HL-60 (cell line): ENCODE data around the gene WWOX.

Experiments used
- DNase-seq, 2 experiments: peaks; one replicate each; pipeline ENCODE4 v3.0.0-alpha.2; 2010 to 2020; ENCODE audit warnings: low read depth in 1 of 2, low spot score in 1 of 2
- H3K27ac ChIP-seq: fragments of 250-450 bp; sonication (Bioruptor Pico); replicated peaks from 2 replicates; pipeline ENCODE4 v1.5.1; 2020; ENCODE audit warnings: mild to moderate bottlenecking, moderate library complexity
- H3K27me3 ChIP-seq: fragments of 250-450 bp; sonication (Bioruptor Pico); 2 replicates; pipeline ENCODE4 v1.5.1; 2021; ENCODE audit warnings: mild to moderate bottlenecking, moderate library complexity; ENCODE audit not compliant: insufficient read depth, poor library complexity, severe bottlenecking
- H3K4me3 ChIP-seq: replicated peaks from 2 replicates; pipeline ENCODE4 v1.5.1; 2011; ENCODE audit warnings: mild to moderate bottlenecking, control low read depth, low read length; ENCODE audit not compliant: insufficient read depth
- CTCF ChIP-seq: IDR thresholded peaks from one replicate; pipeline ENCODE4 v1.5.1; 2011; ENCODE audit warnings: low read length, control low read depth, inconsistent platforms; ENCODE audit not compliant: insufficient read depth
- GABPA ChIP-seq: IDR thresholded peaks from 2 replicates; pipeline ENCODE4 v1.6.1; 2012; ENCODE audit warnings: low read depth
- POLR2AphosphoS5 ChIP-seq: IDR thresholded peaks from 2 replicates; pipeline ENCODE4 v1.6.1; 2012; ENCODE audit warnings: low read depth
- REST ChIP-seq: IDR thresholded peaks from 2 replicates; pipeline ENCODE4 v1.6.1; 2012; ENCODE audit warnings: low read depth; ENCODE audit not compliant: insufficient replicate concordance
- SPI1 ChIP-seq: IDR thresholded peaks from 2 replicates; pipeline ENCODE4 v1.6.1; 2012; ENCODE audit warnings: low read depth, mild to moderate bottlenecking, borderline replicate concordance

The WWOX gene

DNA sequence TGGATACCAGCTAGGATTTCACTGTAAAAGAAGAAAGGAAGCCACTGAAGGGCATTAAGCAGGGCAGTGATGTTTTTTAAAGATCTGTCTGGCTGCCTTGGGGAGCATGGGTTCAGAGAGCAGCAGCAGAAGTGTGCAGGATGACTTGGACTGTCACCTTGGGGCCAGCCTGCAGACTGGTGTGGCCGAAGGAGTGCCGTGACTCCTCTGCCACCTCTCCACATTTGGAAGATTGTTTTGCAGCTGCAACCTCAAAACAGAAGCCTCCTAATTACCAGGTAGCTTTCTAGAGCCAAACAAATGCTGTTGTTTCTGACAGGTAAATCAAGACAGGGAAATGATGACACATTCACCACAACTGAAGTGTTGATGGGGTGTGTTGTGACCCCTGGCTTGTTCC, 681.4 kb downstream of the WWOX start:
- no peaks in the 10 kb centered on the region for H3K27me3 ChIP-seq
- DNase-seq: no peak

GRCh38 chr16:78782572-78782971, 683.1 kb downstream of the WWOX start:
- H3K27me3 ChIP-seq: no peaks in the 10 kb centered on the region
- no peak overlapping the region for H3K4me3 ChIP-seq
- H3K27ac ChIP-seq: no peak overlapping the region
- no peak for TF ChIP-seq REST
- no peak for TF ChIP-seq SPI1
- TF ChIP-seq CTCF: no peak
- TF ChIP-seq GABPA: no peak
- no peak for TF ChIP-seq POLR2AphosphoS5
- no peak for DNase-seq

More for the DNA sequence above, 681.4 kb downstream of the WWOX start:
- Histone ChIP-seq H3K27ac (no peak overlapping the region), H3K4me3 (no peak overlapping the region)
- no peak for TF ChIP-seq REST
- no peak for TF ChIP-seq SPI1
- no peak for TF ChIP-seq POLR2AphosphoS5
- TF ChIP-seq CTCF: no peak

GRCh38 chr16:78783570-78784079, 684.2 kb downstream of the WWOX start:
- H3K4me3 ChIP-seq: no peak overlapping the region
- TF ChIP-seq REST (no peak), SPI1 (no peak), POLR2AphosphoS5 (no peak), CTCF (no peak), GABPA (no peak)
- no peaks in the 10 kb centered on the region for H3K27me3 ChIP-seq

More at GRCh38 chr16:78783570-78784079, 684.2 kb downstream of the WWOX start:
- DNase-seq: no peak
- no peak overlapping the region for H3K27ac ChIP-seq
